GM12878 (cell line): Measurements from ENCODE around the gene DAB2IP. TPM values are rescaled to one million over a fixed set of nuclear protein-coding genes. Genes with fewer than 3 reads are reported as not detected.

ENCODE experiments used
- ATAC-seq: fragments of 200-7000 bp; cut with Tn5 transposase; 3 replicates; pipeline ENCODE4 v1.9.1; 2020; ENCODE audit warnings: mild to moderate bottlenecking, moderate library complexity
- BruUV-seq: library from RNA; stranded (reverse); fragments of 400-500 nt; replicated peaks from 2 replicates; lab custom pipeline; 2021; lab: Mats Ljungman, UMichigan
- CTCF ChIA-PET: fragments of 300-600 bp; sonication (Branson Sonifier 250); formaldehyde crosslinking; extraction: SDS; loops from one replicate; lab custom pipeline; 2021; ENCODE audit warnings: inconsistent platforms; lab: Yijun Ruan, JAX
- POLR2A ChIA-PET: fragments of 350-600 bp; formaldehyde crosslinking; extraction: SDS; loops from one replicate; lab custom pipeline; 2021; ENCODE audit warnings: inconsistent platforms; lab: Charles Lee
- RAD21 ChIA-PET: fragments of 300-600 bp; sonication (Branson Sonifier 250); formaldehyde crosslinking; loops from one replicate; lab custom pipeline; 2023; ENCODE audit warnings: antibody characterized with exemption; ENCODE audit not compliant: unreplicated experiment; lab: Charles Lee
- SMC1A ChIA-PET: fragments of 300-600 bp; sonication (Branson Sonifier 250); formaldehyde crosslinking; loops from one replicate; lab custom pipeline; 2023; ENCODE audit not compliant: unreplicated experiment, uncharacterized antibody; lab: Charles Lee
- DNase-seq: peaks from one replicate; pipeline ENCODE4 v3.0.0-alpha.2; 2011; ENCODE audit warnings: low read depth, low spot score
- FAIRE-seq: peaks from 3 replicates; lab custom pipeline; 2011; peaks lifted over from hg19 to GRCh38; lab: Jason Lieb, UNC
- H2AFZ ChIP-seq: 2 replicates; pipeline ENCODE4 v1.6.0; 2011; ENCODE audit warnings: low read depth, low read length, control low read depth; ENCODE audit not compliant: control insufficient read depth
- H3K27ac ChIP-seq: 2 replicates; pipeline ENCODE4 v1.5.1; 2011; ENCODE audit warnings: control low read depth; ENCODE audit not compliant: control insufficient read depth, insufficient read depth
- H3K27me3 ChIP-seq, 2 experiments: replicated peaks in 1 of 2; 2 replicates each; pipeline versions ENCODE4 v1.6.0 to v1.6.1; 2011; ENCODE audit warnings: low read length in 1 of 2; ENCODE audit not compliant: control insufficient read depth in 2 of 2, insufficient read depth in 2 of 2
- H3K36me3 ChIP-seq, 2 experiments: 2 replicates each; pipeline ENCODE4 v1.5.1; 2011; ENCODE audit warnings: low read length in 1 of 2; ENCODE audit not compliant: control insufficient read depth in 2 of 2, insufficient read depth in 2 of 2
- H3K4me1 ChIP-seq: 2 replicates; pipeline ENCODE4 v1.6.1; 2011; ENCODE audit warnings: mild to moderate bottlenecking, low read length, moderate library complexity, mixed read lengths; ENCODE audit not compliant: control insufficient read depth, insufficient read depth
- H3K4me2 ChIP-seq: 2 replicates; pipeline ENCODE4 v1.6.0; 2011; ENCODE audit warnings: control low read depth; ENCODE audit not compliant: control insufficient read depth, insufficient read depth
- H3K4me3 ChIP-seq: fragments of 200-600 bp; sonication (generic); 2 replicates; pipeline ENCODE4 v1.5.1; 2016
- H3K79me2 ChIP-seq: 2 replicates; pipeline ENCODE4 v1.6.0; 2011; ENCODE audit warnings: low read length; ENCODE audit not compliant: control insufficient read depth, insufficient read depth
- H3K9ac ChIP-seq: 2 replicates; pipeline ENCODE4 v1.8.0; 2011; ENCODE audit warnings: low read length, control low read depth, mixed read lengths; ENCODE audit not compliant: control insufficient read depth, insufficient read depth
- H3K9me3 ChIP-seq: replicated peaks from 3 replicates; pipeline ENCODE4 v1.5.1; 2011; ENCODE audit warnings: mild to moderate bottlenecking, low read length; ENCODE audit not compliant: control insufficient read depth, insufficient read depth
- H4K20me1 ChIP-seq: 2 replicates; pipeline ENCODE4 v1.6.0; 2011; ENCODE audit not compliant: control insufficient read depth, insufficient read depth
- ATF7 ChIP-seq: fragments of 450-650 bp; IDR thresholded peaks from 2 replicates; pipeline ENCODE4 v1.6.1; 2016; ENCODE audit warnings: low read depth, mild to moderate bottlenecking
- GATAD2B ChIP-seq: fragments of 450-650 bp; conservative IDR thresholded peaks from 2 replicates; pipeline ENCODE4 v1.6.1; 2017; ENCODE audit warnings: low read depth, mild to moderate bottlenecking, moderate library complexity
- MLLT1 ChIP-seq: fragments of 450-650 bp; IDR thresholded peaks from 2 replicates; pipeline ENCODE4 v1.6.1; 2016; ENCODE audit warnings: mild to moderate bottlenecking
- MTA2 ChIP-seq: fragments of 450-650 bp; IDR thresholded peaks from 2 replicates; pipeline ENCODE4 v1.6.1; 2016; ENCODE audit warnings: low read depth, mild to moderate bottlenecking, moderate library complexity
- PAX5 ChIP-seq: IDR thresholded peaks from 2 replicates; pipeline ENCODE4 v1.6.1; 2011; ENCODE audit warnings: low read depth, low read length, borderline replicate concordance
- PRDM15 ChIP-seq: fragments of 450-650 bp; formaldehyde crosslinking; IDR thresholded peaks from 2 replicates; pipeline ENCODE4 v1.4.0; 2020; ENCODE audit warnings: mild to moderate bottlenecking, moderate library complexity
- SKIL ChIP-seq: fragments of 450-650 bp; IDR thresholded peaks from 2 replicates; pipeline ENCODE4 v1.6.1; 2017; ENCODE audit warnings: mild to moderate bottlenecking, low read depth, inconsistent platforms; ENCODE audit not compliant: poor library complexity, severe bottlenecking
- TCF3 ChIP-seq: IDR thresholded peaks from 2 replicates; pipeline ENCODE4 v1.6.1; 2012; ENCODE audit warnings: low read depth, mild to moderate bottlenecking, low read length, borderline replicate concordance; ENCODE audit not compliant: insufficient read depth
- WGBS: methylation state at CpG from one replicate; pipeline ENCODE4 v1.1.6; 2016; ENCODE audit warnings: low lambda C conversion rate; ENCODE audit not compliant: insufficient replicate concordance, insufficient coverage; ENCODE audit errors: missing lambda C conversion rate; 5-methylcytosine and 5-hydroxymethylcytosine counted together
- in situ Hi-C: fragments of 300-500 bp; cut with MboI; formaldehyde crosslinking; loops from 9 replicates; pipeline ENCODE4 v1.14.3; 2018; ENCODE audit warnings: mixed read lengths
- intact Hi-C: fragments of 100-400 bp; cut with micrococcal nuclease; formaldehyde crosslinking; loops from one replicate; pipeline ENCODE4 v1.14.2; 2022; ENCODE audit not compliant: unreplicated experiment
- polyA plus RNA-seq, 11 experiments: library from polyadenylated mRNA; depleted of rRNA in 4 of 11; unstranded in 6 of 11; stranded (reverse) in 5 of 11; fragments of >200 nt; fragmentation: Nextera tagmentation in 4 of 11; fragmentation: Illumina TruSeq in 1 of 11; extraction: Ambion mirVana in 4 of 11; extraction: Trizol in 1 of 11; gene quantifications; 1 replicate in 1 of 11; 2 replicates in 10 of 11; pipeline versions ENCODE4 v1.2.1 to v1.2.3, GENCODE V29; 2011 to 2016; ENCODE audit warnings: inconsistent platforms in 2 of 11, missing spikeins in 2 of 11, low read depth in 1 of 11
- total RNA-seq, 4 experiments: library from RNA; depleted of rRNA in 3 of 4; stranded (reverse); fragments of >200 nt in 3 of 4; fragmentation: Illumina TruSeq in 1 of 4; extraction: Trizol in 1 of 4; gene quantifications; 2 replicates each; pipeline versions ENCODE4 v1.2.1 to v1.2.3, GENCODE V29; 2013 to 2021

Gene DAB2IP
- total and polyA plus RNA-seq, 10 of the 15 experiments (the other 5 are each of a cell fraction or from before 2014, with no cell fraction given), result 0.03 to 0.38 (median 0.14) TPM; not detected in 6

- Histone ChIP-seq H3K9ac (no peak overlapping the region), H3K79me2 (no peaks in the 10 kb centered on the region), H2AFZ (no peak overlapping the region), H3K27me3 (peaks cover 21 to 26% of the 10 kb centered on the region in 2 experiments), H4K20me1 (no peaks in the 10 kb centered on the region), H3K36me3 (no peaks in the 10 kb centered on the region), H3K27ac (no peak overlapping the region), H3K4me1 (no peaks in the 10 kb centered on the region), H3K4me3 (no peak overlapping the region), H3K4me2 (no peak overlapping the region), H3K9me3 (no peaks in the 10 kb centered on the region)
- ChIA-PET SMC1A (no interaction called here), RAD21 (no interaction called here), POLR2A (no interaction called here), CTCF (no interaction called here)
- in situ Hi-C loops (no loop called here), intact Hi-C loops (no loop called here)
- no peak for ATAC-seq
- no peak for DNase-seq
- FAIRE-seq, result no peak
- 43% methylated on average over 9 of the region's 9 CpGs for WGBS
- no peak for TF ChIP-seq MLLT1
- no peak for TF ChIP-seq PAX5
- TF ChIP-seq MTA2, result no peak
- no peak for TF ChIP-seq GATAD2B
- no peak for TF ChIP-seq SKIL
- no peak for TF ChIP-seq PRDM15 (CRISPR knock-in tag)
- no peak for TF ChIP-seq TCF3
- no peak for TF ChIP-seq ATF7
- BruUV-seq, result no TSS peak
These were observed 483 bp upstream of the DAB2IP start for GRCh38 chr9:121651008-121651294.
